CD4-positive, alpha-beta memory T cell (primary cell): Measurements from ENCODE around the gene TPM3. TPM values are rescaled to one million over a fixed set of nuclear protein-coding genes. Genes with fewer than 3 reads are reported as not detected.

Experiments used
- CTCF ChIA-PET: fragments of 350-600 bp; sonication (Branson Sonifier 250); formaldehyde crosslinking; loops from one replicate; lab custom pipeline; 2021; ENCODE audit warnings: inconsistent platforms; ENCODE audit not compliant: partially characterized antibody; lab: Charles Lee
- POLR2A ChIA-PET: fragments of 350-600 bp; sonication (Branson Sonifier 250); formaldehyde crosslinking; loops from one replicate; lab custom pipeline; 2021; ENCODE audit not compliant: partially characterized antibody; lab: Charles Lee
- DNase-seq, 5 donors: peaks; one replicate each; pipeline versions ENCODE4 v3.0.0 to v3.0.0-alpha.2; 2020 to 2022; ENCODE audit warnings: mixed read lengths in 1 of 5
- H3K27ac ChIP-seq: one replicate; pipeline ENCODE4 v1.7.0; 2013; ENCODE audit warnings: low read depth, low read length
- H3K27me3 ChIP-seq: 2 replicates; pipeline ENCODE4 v1.7.0; 2013; ENCODE audit warnings: mild to moderate bottlenecking, low read length, moderate library complexity; ENCODE audit not compliant: insufficient read depth
- H3K36me3 ChIP-seq: 2 replicates; pipeline ENCODE4 v1.7.0; 2013; ENCODE audit warnings: mild to moderate bottlenecking, low read length, moderate library complexity; ENCODE audit not compliant: insufficient read depth
- H3K4me1 ChIP-seq: 2 replicates; pipeline ENCODE4 v1.7.0; 2013; ENCODE audit warnings: mild to moderate bottlenecking, low read length, moderate library complexity; ENCODE audit not compliant: insufficient read depth
- H3K4me3 ChIP-seq, 2 donors: one replicate each; pipeline ENCODE4 v1.7.0; 2013; ENCODE audit warnings: low read length in 2 of 2, mild to moderate bottlenecking in 1 of 2
- H3K9me3 ChIP-seq, 2 donors: one replicate each; pipeline ENCODE4 v1.7.0; 2013; ENCODE audit warnings: low read length in 2 of 2, control low read depth in 1 of 2; ENCODE audit not compliant: control insufficient read depth in 1 of 2
- H3K27ac Mint-ChIP-seq, 7 donors: one replicate each; pipeline ENCODE4 v1.8.0; 2020 to 2021; ENCODE audit warnings: mixed read lengths in 7 of 7, mild to moderate bottlenecking in 6 of 7, inconsistent platforms in 3 of 7, moderate library complexity in 3 of 7
- H3K27me3 Mint-ChIP-seq, 2 donors: one replicate each; pipeline ENCODE4 v1.8.0; 2020 to 2021; ENCODE audit warnings: mixed read lengths in 2 of 2
- H3K36me3 Mint-ChIP-seq, 2 donors: one replicate each; pipeline ENCODE4 v1.8.0; 2020 to 2021; ENCODE audit warnings: mixed read lengths in 2 of 2, inconsistent platforms in 1 of 2, mild to moderate bottlenecking in 1 of 2
- H3K4me1 Mint-ChIP-seq, 4 donors: one replicate each; pipeline ENCODE4 v1.8.0; 2020 to 2021; ENCODE audit warnings: mixed read lengths in 4 of 4, mild to moderate bottlenecking in 1 of 4
- H3K4me3 Mint-ChIP-seq, 8 donors: one replicate each; pipeline ENCODE4 v1.8.0; 2020 to 2021; ENCODE audit warnings: mixed read lengths in 8 of 8, mild to moderate bottlenecking in 7 of 8, moderate library complexity in 6 of 8, inconsistent platforms in 3 of 8
- H3K9me3 Mint-ChIP-seq, 8 donors: one replicate each; pipeline ENCODE4 v1.8.0; 2020 to 2021; ENCODE audit warnings: mixed read lengths in 8 of 8, mild to moderate bottlenecking in 5 of 8, inconsistent platforms in 3 of 8, moderate library complexity in 1 of 8
- intact Hi-C: fragments of 100-400 bp; cut with micrococcal nuclease; formaldehyde crosslinking; loops from one replicate; pipeline ENCODE4 v1.15.1; 2023
- polyA plus RNA-seq, 2 donors: library from polyadenylated mRNA; unstranded; fragments of 300-500 nt; fragmentation: Illumina TruSeq; gene quantifications; one replicate each; pipeline ENCODE4 v1.2.3, GENCODE V29; 2021
- total RNA-seq, 2 experiments: library from RNA; stranded (reverse); gene quantifications; one replicate each; pipeline ENCODE4 v1.2.3, GENCODE V29; 2021

TPM3 gene
- total and polyA plus RNA-seq, 4 experiments from 2014 or later, result 311 to 1,209 (median 586) TPM

DNA sequence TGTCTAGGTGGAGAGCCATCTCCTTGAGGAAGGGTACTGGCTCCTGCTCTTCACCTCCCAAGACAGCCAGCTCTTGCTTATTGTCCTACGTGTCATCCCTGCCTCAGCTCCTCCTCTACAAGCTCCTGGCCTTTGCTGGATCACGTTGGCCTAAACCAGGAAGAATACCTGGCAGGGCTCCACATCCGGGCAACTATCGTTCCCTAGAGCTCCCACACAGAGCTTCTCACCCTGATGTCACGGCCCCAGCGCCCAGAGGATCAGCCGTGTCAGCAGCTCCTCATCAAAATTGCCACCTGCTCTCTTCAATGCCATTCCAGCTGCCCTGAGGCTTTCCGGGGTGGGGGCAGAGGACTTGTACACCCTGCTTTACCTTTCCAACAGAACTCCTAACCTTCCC lies 1.9 kb upstream of the TPM3 start:
- Mint-ChIP-seq H3K9me3 (no peaks in the 10 kb centered on the region), H3K27me3 (peaks cover 9 to 10% of the 10 kb centered on the region in 2 donors), H3K36me3 (no peaks in the 10 kb centered on the region), H3K27ac (peak overlapping the region in 1 of 7 donors; percentile 68), H3K4me1 (no peaks in the 10 kb centered on the region), H3K4me3 (no peak overlapping the region)
- ChIA-PET CTCF (interaction anchor here (1.2 kb wide), 1 partner anchor 151 kb away, joined by 4 read pairs; no protein-coding TSS in a partner anchor), POLR2A (interaction anchor here (1.0 to 1.6 kb wide), 2 partner anchors 12 to 16 kb away, joined by 3 read pairs; no protein-coding TSS in a partner anchor)
- no peak overlapping the region for H3K27ac ChIP-seq
- intact Hi-C loops, result no loop called here
- no peak for DNase-seq
- H3K27me3 ChIP-seq, result no peaks in the 10 kb centered on the region
- no peak overlapping the region for H3K4me3 ChIP-seq
- H3K9me3 ChIP-seq, result no peaks in the 10 kb centered on the region
- no peaks in the 10 kb centered on the region for H3K36me3 ChIP-seq
- peaks cover under 1% of the 10 kb centered on the region for H3K4me1 ChIP-seq

DNA sequence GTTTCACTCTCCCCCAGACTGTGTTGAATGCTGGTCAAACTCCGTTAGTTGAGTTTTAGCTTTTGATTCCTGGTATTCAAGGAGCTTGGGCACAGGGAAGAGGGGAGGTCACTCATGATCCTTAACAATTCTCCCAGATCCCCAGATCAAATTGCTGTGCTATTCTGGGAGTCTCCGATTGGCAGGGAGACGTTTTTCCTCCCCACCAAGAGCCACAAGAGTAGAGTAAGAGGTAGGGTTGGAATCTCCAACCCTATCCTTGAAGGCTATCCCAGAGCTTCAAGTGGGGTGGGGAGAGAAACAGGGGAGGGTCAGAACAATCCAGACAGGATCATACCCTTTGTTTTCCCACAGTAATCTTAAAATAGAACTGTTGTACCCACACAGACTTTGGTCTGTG lies 576 bp upstream of the TPM3 start:
- H3K9me3 ChIP-seq, result no peaks in the 10 kb centered on the region
- no peaks in the 10 kb centered on the region for H3K36me3 ChIP-seq
- no peaks in the 10 kb centered on the region for H3K36me3 Mint-ChIP-seq
- peaks cover 9 to 10% of the 10 kb centered on the region in 2 donors for H3K27me3 Mint-ChIP-seq
- no peak overlapping the region for H3K4me3 Mint-ChIP-seq
- H3K9me3 Mint-ChIP-seq, result no peaks in the 10 kb centered on the region
- no peaks in the 10 kb centered on the region for H3K27me3 ChIP-seq
- intact Hi-C loops, result no loop called here
- no peaks in the 10 kb centered on the region for H3K4me1 Mint-ChIP-seq
- ChIA-PET POLR2A (no interaction called here), CTCF (interaction anchor here (0.7 kb wide), 1 partner anchor 105 kb away, joined by 3 read pairs; no protein-coding TSS in a partner anchor)
- DNase-seq, result no peak
- H3K27ac Mint-ChIP-seq, result no peak overlapping the region
- no peak overlapping the region for H3K4me3 ChIP-seq
- no peaks in the 10 kb centered on the region for H3K4me1 ChIP-seq
- H3K27ac ChIP-seq, result no peak overlapping the region

DNA sequence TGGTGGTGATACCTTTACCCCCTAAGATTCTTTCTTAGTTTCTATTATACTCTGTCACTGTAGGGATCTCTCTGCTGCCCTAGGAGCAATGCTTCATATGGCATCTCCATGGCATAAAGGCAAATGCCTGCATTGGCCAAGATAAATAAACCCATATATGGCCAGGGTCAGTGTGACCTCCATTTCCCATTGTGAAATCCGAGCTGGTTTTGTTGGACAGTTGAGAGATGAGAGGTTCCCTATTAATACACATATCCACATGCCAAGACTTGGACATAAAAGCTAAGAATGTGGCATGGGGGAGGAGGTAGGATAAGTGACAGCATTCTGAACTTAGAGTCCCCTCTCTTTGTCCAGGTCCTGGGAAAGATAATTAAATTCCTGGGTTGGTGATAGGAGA lies 1.4 kb downstream of the TPM3 start:
- intact Hi-C loops, result no loop called here
- H3K36me3 ChIP-seq, result no peaks in the 10 kb centered on the region
- H3K4me3 ChIP-seq, result no peak overlapping the region
- Mint-ChIP-seq H3K27me3 (peaks cover 9 to 10% of the 10 kb centered on the region in 2 donors), H3K36me3 (no peaks in the 10 kb centered on the region), H3K4me3 (no peak overlapping the region), H3K9me3 (no peaks in the 10 kb centered on the region), H3K27ac (no peak overlapping the region), H3K4me1 (peaks cover 0 to 7% (median 2%) of the 10 kb centered on the region in 4 donors)
- H3K27me3 ChIP-seq, result no peaks in the 10 kb centered on the region
- ChIA-PET POLR2A (interaction anchor here (1.3 kb wide), 1 partner anchor 82 kb away, joined by 4 read pairs; the partner anchor contains the start of gene HAX1), CTCF (interaction anchor here (0.6 kb wide), 1 partner anchor 143 kb away, joined by 3 read pairs; no protein-coding TSS in a partner anchor)
- no peaks in the 10 kb centered on the region for H3K9me3 ChIP-seq
- no peaks in the 10 kb centered on the region for H3K4me1 ChIP-seq
- H3K27ac ChIP-seq, result no peak overlapping the region
- no peak for DNase-seq

- no peak overlapping the region for H3K27ac ChIP-seq
- Mint-ChIP-seq H3K27me3 (peaks cover under 1 to 5% of the 10 kb centered on the region in 2 donors), H3K4me3 (no peak overlapping the region)
Observed at GRCh38 chr1:154186852-154187501, 4.9 kb downstream of the TPM3 start.

GRCh38 chr1:154186177-154186576 lies 5.7 kb downstream of the TPM3 start:
- POLR2A ChIA-PET, result no interaction called here
- peak overlapping the region in 3 of 7 donors; percentile 1 to 64 (median 57) for H3K27ac Mint-ChIP-seq

More at GRCh38 chr1:154186852-154187501, 4.9 kb downstream of the TPM3 start:
- H3K27ac Mint-ChIP-seq, result peak overlapping the region in 3 of 7 donors; percentile 50 to 74 (median 64)
- ChIA-PET POLR2A (no interaction called here), CTCF (no interaction called here)
- peaks cover 5 to 25% (median 12%) of the 10 kb centered on the region in 4 donors for H3K4me1 Mint-ChIP-seq
- peaks cover 0 to 2% (median 0%) of the 10 kb centered on the region in 8 donors for H3K9me3 Mint-ChIP-seq
- peaks cover 3 to 11% of the 10 kb centered on the region in 2 donors for H3K36me3 Mint-ChIP-seq
- Histone ChIP-seq H3K27me3 (no peaks in the 10 kb centered on the region), H3K36me3 (no peaks in the 10 kb centered on the region), H3K4me3 (no peak overlapping the region), H3K9me3 (no peaks in the 10 kb centered on the region), H3K4me1 (peaks cover 6% of the 10 kb centered on the region)
- DNase-seq, result no peak
- intact Hi-C loops, result loop anchor here (1.0 to 10.0 kb wide), 2 partner anchors 85 to 278 kb away; partner anchors contain the start of gene HAX1

GRCh38 chr1:154183046-154183915 lies 8.6 kb downstream of the TPM3 start:
- Histone ChIP-seq H3K4me1 (peaks cover 42% of the 10 kb centered on the region), H3K27ac (peak overlapping the region; percentile 93), H3K27me3 (no peaks in the 10 kb centered on the region), H3K9me3 (no peaks in the 10 kb centered on the region), H3K4me3 (peak overlapping the region; percentile 74 to 90), H3K36me3 (peaks cover 14% of the 10 kb centered on the region)
- POLR2A ChIA-PET, result interaction anchor here (0.6 to 4.9 kb wide), 8 partner anchors 12 to 282 kb away, joined by 3 to 71 read pairs (median 4); partner anchors contain the start of genes JTB and RPS27
- Mint-ChIP-seq H3K27me3 (no peaks in the 10 kb centered on the region), H3K4me3 (peak overlapping the region; percentile 99 to 100 (median 100)), H3K36me3 (peaks cover 14 to 36% of the 10 kb centered on the region in 2 donors), H3K4me1 (peaks cover 34 to 62% (median 46%) of the 10 kb centered on the region in 4 donors), H3K27ac (peak overlapping the region; percentile 98 to 100 (median 100)), H3K9me3 (peaks cover 0 to 2% (median 0%) of the 10 kb centered on the region in 8 donors)
- intact Hi-C loops, result loop anchor here (1.0 to 10.0 kb wide), 4 partner anchors 36 to 282 kb away; partner anchors contain the start of genes RPS27 and UBAP2L
- CTCF ChIA-PET, result interaction anchor here (0.9 to 1.6 kb wide), 4 partner anchors 15 to 147 kb away, joined by 3 to 9 read pairs (median 4); partner anchors contain the start of gene UBAP2L
- DNase-seq, result peak; percentile 91 to 96 (median 92)

More at GRCh38 chr1:154186177-154186576, 5.7 kb downstream of the TPM3 start:
- Histone ChIP-seq H3K4me3 (no peak overlapping the region), H3K9me3 (no peaks in the 10 kb centered on the region), H3K36me3 (no peaks in the 10 kb centered on the region), H3K27me3 (no peaks in the 10 kb centered on the region), H3K27ac (no peak overlapping the region), H3K4me1 (peaks cover 14% of the 10 kb centered on the region)
- peaks cover 10 to 33% (median 18%) of the 10 kb centered on the region in 4 donors for H3K4me1 Mint-ChIP-seq
- H3K4me3 Mint-ChIP-seq, result peak overlapping the region in 1 of 8 donors; percentile 31
- CTCF ChIA-PET, result interaction anchor here (0.6 kb wide), 1 partner anchor 331 kb away, joined by 5 read pairs; no protein-coding TSS in a partner anchor
- peaks cover 0 to 2% (median 0%) of the 10 kb centered on the region in 8 donors for H3K9me3 Mint-ChIP-seq
- intact Hi-C loops, result loop anchor here (1.0 to 10.0 kb wide), 2 partner anchors 86 to 279 kb away; partner anchors contain the start of gene HAX1
- DNase-seq, result peak; percentile 56 to 68 (median 62)
- peaks cover 3 to 17% of the 10 kb centered on the region in 2 donors for H3K36me3 Mint-ChIP-seq
- H3K27me3 Mint-ChIP-seq, result peaks cover 0 to 5% of the 10 kb centered on the region in 2 donors
